ENCODE data around the gene SP2. TPM values are rescaled to one million over a fixed set of nuclear protein-coding genes. Genes with fewer than 3 reads are reported as not detected.

Gene SP2
- total RNA-seq, 1 donor from 2014 or later, result 0.77 TPM

DNA sequence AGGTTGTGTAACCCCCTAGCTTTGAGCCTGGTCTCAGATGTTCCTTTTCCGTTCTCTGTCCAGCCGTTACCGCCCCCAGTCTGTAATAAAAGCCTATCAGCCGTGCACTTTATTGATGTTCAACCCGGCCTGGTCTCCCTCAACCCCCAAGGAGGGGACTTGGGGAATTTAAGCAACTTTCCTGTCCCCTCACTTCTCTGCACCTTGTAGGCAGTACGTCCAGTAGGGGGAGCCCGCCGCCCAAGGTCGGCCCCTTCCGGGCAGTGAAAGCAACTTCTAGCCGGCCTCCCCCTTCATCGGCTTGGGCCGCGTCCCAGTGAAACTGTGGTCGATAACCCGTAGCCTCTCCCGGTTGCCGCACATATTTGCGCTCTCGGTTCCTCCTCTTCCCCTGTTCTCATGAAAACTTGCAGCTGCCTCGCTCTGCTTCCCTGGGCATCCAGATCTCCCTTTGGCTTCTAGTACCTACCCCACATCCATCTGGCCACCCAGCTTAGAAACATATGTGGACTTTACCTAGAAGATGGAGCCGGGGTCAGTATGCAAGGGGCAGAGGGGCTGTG, 53.2 kb downstream of the SP2 start:
- DNase-seq (ENCODE audit: low read depth in 2 of 2), result peak; percentile 31 to 79

GRCh38 chr17:47949946-47950345, 53.9 kb downstream of the SP2 start:
- DNase-seq (ENCODE audit: low read depth in 2 of 2), result no peak

DNA sequence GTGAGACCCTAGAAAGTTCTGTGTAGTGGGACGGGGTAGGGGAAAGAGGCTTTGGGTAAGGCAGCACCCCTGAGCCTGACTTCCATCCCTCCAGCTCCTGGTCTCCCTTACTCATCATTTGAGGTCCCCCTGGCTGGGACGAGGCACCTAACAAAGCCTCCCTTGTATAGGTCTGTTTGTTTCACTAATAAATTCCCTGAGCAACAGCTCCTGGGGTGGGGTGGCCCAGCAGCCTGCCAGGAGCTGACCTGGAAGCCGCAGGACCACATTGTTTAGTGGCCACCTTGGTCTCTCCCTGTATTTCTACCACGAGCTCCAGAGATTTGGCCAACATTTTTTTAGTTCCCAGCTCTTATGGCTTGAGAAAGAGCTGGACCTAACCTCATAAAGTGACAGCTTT, 54.4 kb downstream of the SP2 start:
- no peak for DNase-seq (ENCODE audit: low read depth in 2 of 2)

DNA sequence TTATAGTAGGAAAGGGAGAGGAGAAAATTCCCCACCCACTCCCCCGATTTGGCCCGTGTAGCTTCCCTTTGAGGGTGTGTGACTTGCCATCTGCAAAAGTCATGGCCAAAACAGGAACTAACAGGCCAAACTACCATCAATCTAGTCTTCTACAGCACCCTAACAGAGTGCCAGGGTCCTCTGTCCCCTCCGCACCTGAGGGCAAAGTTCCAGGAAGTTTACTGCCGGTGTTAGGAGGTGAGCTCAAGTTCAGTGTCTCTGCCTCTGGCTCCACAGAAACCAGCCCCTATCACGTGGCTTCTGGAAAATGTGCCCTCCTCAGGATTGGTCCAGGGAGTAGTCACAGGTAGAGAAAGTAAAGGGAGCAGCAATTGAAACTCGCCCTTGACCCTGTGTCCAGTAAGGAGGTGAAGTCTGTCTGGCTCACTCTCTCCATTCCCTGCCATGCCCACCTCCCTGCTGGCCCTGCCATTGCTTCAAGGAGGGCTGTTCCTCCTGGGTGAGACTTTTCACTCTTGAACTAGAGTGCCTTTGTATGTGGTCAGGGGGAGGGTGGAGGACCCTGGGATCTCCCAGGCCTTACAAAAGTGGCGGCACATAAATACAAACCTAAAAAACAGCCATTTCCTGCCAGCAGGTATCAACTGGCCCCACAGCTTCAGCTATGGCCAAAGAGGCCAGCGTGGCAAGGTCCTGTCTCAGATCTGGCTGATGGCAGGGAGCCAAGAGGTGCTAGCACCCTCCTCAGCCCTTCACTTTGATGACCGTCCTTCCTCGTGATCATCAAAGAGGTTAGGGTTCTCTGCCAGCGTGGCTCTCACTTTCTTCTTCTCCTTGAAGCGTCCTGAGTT, 56.4 kb downstream of the SP2 start:
- DNase-seq (ENCODE audit: low read depth in 2 of 2), result no peak

- no peak for DNase-seq (ENCODE audit: low read depth in 2 of 2)
These were observed 57.9 kb downstream of the SP2 start for GRCh38 chr17:47953909-47954308.

DNA sequence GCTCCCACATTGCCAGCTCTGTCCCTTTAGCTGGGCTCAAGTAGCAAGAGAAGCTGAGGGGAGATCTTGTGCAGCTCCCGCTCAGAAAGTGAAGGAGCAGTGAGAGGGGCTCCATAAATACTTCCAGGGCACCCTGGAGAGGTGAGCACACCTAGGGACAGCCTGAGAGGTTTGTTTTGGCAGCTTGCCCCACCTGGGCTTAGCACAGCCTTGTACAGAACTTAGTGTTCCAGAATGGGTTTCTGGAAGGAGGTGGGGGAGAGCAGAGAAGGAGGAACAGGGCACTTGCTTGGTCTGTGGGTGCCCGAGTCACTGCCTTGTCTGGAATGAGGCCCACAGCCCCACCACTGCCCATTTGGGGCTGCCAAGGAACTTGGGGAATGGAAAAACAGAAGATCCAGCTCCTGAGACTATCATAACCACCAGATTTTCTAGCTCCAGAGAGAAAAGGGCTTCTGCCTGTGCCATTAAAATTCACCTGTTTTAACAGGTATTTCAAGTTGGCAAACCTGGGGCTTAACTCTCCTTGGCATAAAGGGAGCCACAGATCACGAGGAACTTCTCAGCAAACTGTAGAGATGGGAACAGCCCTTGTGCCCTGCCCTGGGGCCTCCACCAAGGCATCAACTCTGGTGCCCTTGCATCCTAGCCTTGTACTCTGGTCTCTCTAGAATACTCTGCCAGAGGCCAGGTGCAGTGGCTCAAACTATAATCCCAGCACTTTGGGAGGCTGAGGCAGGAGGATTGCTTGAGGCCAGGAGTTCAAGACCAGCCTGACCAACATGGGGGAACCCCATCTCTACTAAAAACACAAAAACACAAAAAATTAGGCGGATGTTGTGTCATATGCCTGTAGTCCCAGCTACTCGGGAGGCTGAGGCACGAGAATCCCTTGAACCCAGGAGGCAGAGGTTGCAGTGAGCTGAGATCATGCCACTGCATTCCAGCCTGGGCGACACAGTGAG, 59.7 kb downstream of the SP2 start:
- DNase-seq (ENCODE audit: low read depth in 2 of 2), result no peak

GRCh38 chr17:47956791-47957590, 61.0 kb downstream of the SP2 start:
- no peak for DNase-seq (ENCODE audit: low read depth in 2 of 2)

DNA sequence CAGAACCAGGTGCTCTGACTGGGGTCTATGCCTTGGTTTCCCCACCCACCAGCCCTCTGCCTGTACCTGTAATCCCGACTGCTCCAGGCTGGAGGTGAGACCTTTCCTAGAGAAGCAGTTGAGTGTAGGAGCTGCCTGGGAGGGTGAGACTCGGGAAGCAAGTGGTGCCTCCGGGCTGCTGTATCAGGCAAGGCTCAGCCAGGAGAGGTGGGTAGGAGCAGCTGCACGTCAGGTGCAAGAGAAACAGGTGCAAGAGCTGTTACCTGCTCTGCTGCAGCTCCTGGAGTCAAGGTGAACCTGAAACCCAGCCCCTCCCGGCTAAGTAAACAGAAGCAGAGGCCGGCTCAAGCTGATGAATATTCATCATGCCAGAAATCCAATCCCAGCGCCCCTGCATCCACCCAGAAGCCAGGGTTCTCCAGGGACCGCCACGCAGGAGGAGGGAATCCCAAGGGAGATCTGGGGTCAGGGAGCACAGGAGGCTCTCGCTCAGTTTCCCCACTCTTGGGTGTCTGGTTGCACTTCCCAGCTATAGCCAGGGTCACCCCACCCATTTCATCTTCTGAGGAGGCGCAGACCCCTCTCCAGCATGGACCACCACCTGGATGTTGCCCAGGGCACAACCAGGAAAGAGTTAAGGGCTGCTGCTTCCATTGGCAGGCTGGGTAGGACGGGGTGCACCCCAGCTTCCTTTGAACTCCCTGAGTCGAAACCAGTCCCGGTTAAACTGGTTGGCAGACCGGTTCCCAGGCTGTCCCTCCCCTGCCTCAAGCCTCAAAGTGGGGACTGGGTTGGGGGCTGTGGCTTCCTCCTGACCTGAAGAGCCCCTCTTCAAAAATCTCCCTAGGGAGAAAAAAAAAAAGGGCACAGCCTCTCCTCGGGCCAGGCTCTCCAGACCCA, 61.8 kb downstream of the SP2 start, which contains the start of gene PRR15L:
Gene PRR15L (minus strand): TSS at position 293 of the 900 bp plus-strand sequence. CDS start 4,649 bp downstream, outside the sequence.
- no peak for DNase-seq (ENCODE audit: low read depth in 2 of 2)

- DNase-seq (ENCODE audit: low read depth in 2 of 2), result no peak
These were observed 64.0 kb downstream of the SP2 start for GRCh38 chr17:47959825-47960655.

- DNase-seq (ENCODE audit: low read depth in 2 of 2), result no peak
These were observed 65.4 kb downstream of the SP2 start for GRCh38 chr17:47961406-47961805.

DNA sequence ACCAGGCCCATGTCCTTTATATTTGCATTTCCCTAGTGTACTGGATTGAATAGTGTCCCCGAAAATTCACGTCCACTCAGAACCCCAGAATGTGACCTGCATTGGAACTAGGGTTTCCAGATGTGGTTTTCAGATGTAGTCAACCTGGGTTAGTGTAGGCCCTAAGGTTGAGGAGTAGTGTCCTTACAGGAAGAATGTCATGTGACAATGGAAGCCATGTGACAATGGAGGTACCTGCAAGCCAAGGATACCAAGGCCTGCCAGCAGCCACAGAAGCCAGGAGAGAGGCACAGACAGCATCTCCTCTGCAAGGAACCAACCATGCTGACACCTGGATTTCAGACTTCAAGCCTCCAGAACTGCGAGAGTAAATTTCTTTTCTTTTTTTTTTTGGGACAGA, 66.9 kb downstream of the SP2 start:
- DNase-seq (ENCODE audit: low read depth in 2 of 2), result no peak

DNA sequence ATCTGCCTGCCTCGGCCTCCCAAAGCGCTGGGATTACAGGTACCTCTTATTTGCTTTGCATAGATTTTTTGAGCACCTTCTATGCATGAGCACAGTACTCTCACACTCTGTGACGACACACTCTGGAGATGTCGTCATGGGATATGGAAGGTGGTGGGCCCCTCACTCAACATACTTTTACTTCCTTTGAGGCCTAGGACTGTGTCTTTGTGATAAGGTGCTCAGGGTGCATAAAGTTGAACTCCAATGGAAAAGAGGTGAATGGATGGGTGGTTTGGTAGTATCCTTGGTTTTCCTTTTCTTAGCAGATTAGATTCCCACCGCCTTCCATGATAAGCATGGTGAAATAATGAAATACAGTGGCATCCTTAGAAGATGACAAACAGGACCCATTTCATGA, 68.8 kb downstream of the SP2 start:
- no peak for DNase-seq (ENCODE audit: low read depth in 2 of 2)

DNA sequence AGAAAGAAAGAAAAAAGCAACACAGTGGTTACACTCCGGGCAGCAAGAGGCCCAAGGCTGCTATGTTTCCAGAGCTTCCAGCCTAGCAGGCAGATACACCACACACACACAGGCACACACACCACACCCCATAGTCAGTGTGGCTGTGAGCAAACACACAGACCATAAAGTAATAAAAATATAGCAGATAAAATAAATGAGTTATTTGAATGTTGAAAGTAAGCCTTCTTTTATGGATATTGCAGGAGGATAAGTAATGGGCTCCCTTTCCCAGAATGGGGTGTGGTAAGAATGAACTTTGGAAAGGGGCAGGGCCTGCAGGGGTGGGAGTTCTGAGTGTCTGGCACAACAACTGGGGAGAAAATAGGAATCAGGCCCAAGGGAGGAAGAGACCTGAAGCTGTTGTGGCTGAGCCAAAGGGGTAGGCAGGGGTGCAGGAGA, 70.1 kb downstream of the SP2 start:
- no peak for DNase-seq (ENCODE audit: low read depth in 2 of 2)

DNA sequence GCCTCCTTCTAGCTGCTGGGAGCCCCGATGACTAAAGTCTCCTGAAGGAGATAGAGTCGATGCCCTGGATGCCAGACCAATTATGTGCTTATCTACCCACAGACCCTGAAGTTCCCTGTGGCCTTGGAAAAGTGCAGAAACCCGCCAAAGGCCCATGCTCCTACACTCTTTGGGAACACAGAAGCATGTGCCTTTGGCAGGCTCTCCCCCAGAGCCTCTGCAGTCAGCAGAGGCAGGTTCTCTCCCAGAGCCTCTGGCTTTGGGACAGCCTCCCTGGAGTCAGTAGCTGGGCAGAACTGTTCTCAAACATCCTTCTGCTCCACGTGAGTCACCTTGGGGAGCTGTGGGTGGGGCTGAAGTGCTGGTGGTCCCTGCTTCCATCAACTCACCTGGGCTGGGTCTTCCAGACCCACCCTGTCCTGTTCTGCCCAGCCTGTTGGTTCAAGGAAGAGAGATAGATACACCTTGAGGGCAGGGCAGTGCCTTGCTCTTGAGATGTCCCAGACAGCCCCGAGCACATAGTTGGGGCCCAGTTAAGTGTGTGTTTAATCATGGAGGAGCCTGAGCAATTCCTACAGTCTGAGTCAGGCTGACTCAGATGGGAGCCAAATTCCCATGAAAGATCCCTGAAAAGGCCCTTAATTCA, 71.7 kb downstream of the SP2 start:
- DNase-seq (ENCODE audit: low read depth in 2 of 2), result no peak

GRCh38 chr17:47968836-47969235, 72.8 kb downstream of the SP2 start:
- DNase-seq (ENCODE audit: low read depth in 2 of 2), result no peak

- DNase-seq (ENCODE audit: low read depth in 2 of 2), result no peak
These were observed 74.1 kb downstream of the SP2 start for GRCh38 chr17:47969930-47970724.

- peak; percentile 97 to 100 for DNase-seq (ENCODE audit: low read depth in 2 of 2)
These were observed 74.9 kb downstream of the SP2 start, which contains the start of gene CDK5RAP3 for GRCh38 chr17:47970725-47971499. CDK5RAP3 (plus strand) TSS chr17:47971113; CDS start chr17:47971147, 34 bp downstream.

Measured in dermis microvascular lymphatic vessel endothelial cell (primary cell).